Airway epithelial cell (primary cell): Measurements from ENCODE around the gene SHCBP1. TPM values are rescaled to one million over a fixed set of nuclear protein-coding genes. Genes with fewer than 3 reads are reported as not detected.

Source experiments
- total RNA-seq: library from RNA; depleted of rRNA; stranded (reverse); fragments of >200 nt; gene quantifications from 2 replicates; pipeline ENCODE4 v1.2.3, GENCODE V29; 2015

The SHCBP1 gene
- total RNA-seq, result 13.3 and 14.8 TPM in 2 replicates

GRCh38 chr16:46621006-46621933 lies at the start of gene SHCBP1:
Gene SHCBP1, minus strand, starts transcription at chr16:46621379. Its CDS starts 20 bp downstream, at chr16:46621359.

Other genes starting within 250 kb of the SHCBP1 start
- 81.3 and 98.1 TPM in 2 replicates for gene VPS35, start 67.8 kb upstream of the SHCBP1 start, total RNA-seq
- gene ORC6, start 68.3 kb upstream of the SHCBP1 start, total RNA-seq, result 16.1 and 20.7 TPM in 2 replicates
- 0.28 TPM in 1 of 2 replicates, not detected in the other for gene MYLK3, start 127.0 kb upstream of the SHCBP1 start, total RNA-seq
- gene C16orf87, start 209.8 kb upstream of the SHCBP1 start, total RNA-seq, result 11.1 and 13.1 TPM in 2 replicates